HAP-1 (cell line): ENCODE data around the gene PVR.

ENCODE experiments used
- DNase-seq, 2 experiments: peaks; one replicate each; pipeline ENCODE4 v3.0.0-alpha.2; 2016 to 2020; ENCODE audit warnings: low spot score in 2 of 2
- H3K27me3 ChIP-seq: fragments of 250-450 bp; sonication (Bioruptor Pico); 2 replicates; pipeline ENCODE4 v1.5.1; 2020; ENCODE audit warnings: low read depth, mild to moderate bottlenecking, moderate library complexity
- H3K36me3 ChIP-seq: fragments of 250-450 bp; sonication (Bioruptor Pico); replicated peaks from 2 replicates; pipeline ENCODE4 v1.5.1; 2020; ENCODE audit warnings: mild to moderate bottlenecking
- H3K4me1 ChIP-seq: fragments of 250-450 bp; sonication (Bioruptor Pico); 2 replicates; pipeline ENCODE4 v1.5.1; 2020; ENCODE audit warnings: mild to moderate bottlenecking
- H3K4me3 ChIP-seq: fragments of 250-450 bp; sonication (Bioruptor Pico); 2 replicates; pipeline ENCODE4 v1.5.1; 2020; ENCODE audit warnings: mild to moderate bottlenecking, moderate library complexity
- H3K9me3 ChIP-seq: fragments of 250-450 bp; sonication (Bioruptor Pico); 2 replicates; pipeline ENCODE4 v1.5.1; 2020; ENCODE audit warnings: mild to moderate bottlenecking, moderate library complexity
- in situ Hi-C: fragments of 300-500 bp; cut with MboI; formaldehyde crosslinking; loops from 3 replicates; pipeline ENCODE4 v1.14.3; 2020; ENCODE audit warnings: low sequenced_read_pairs, inconsistent platforms, mixed read lengths

The PVR gene

GRCh38 chr19:44645407-44646048 is 1.8 kb downstream of the PVR start:
- Histone ChIP-seq H3K4me1 (no peaks in the 10 kb centered on the region), H3K27me3 (no peaks in the 10 kb centered on the region), H3K36me3 (peaks cover 38% of the 10 kb centered on the region), H3K9me3 (no peaks in the 10 kb centered on the region), H3K4me3 (peak overlapping the region; percentile 15)
- in situ Hi-C loops, result no loop called here
- peak in 1 of 2 experiments; percentile 45 for DNase-seq

- Histone ChIP-seq H3K4me3 (peak overlapping the region; percentile 15; the same call in 1 of the 2 replicates), H3K27me3 (no peaks in the 10 kb centered on the region), H3K36me3 (peaks cover 43% of the 10 kb centered on the region), H3K9me3 (no peaks in the 10 kb centered on the region), H3K4me1 (no peaks in the 10 kb centered on the region)
- in situ Hi-C loops, result no loop called here
- DNase-seq, result no peak
Measured at GRCh38 chr19:44646049-44646416, 2.3 kb downstream of the PVR start.

GRCh38 chr19:44647144-44647543 is 3.4 kb downstream of the PVR start:
- H3K4me1 ChIP-seq, result no peaks in the 10 kb centered on the region
- peaks cover 53% of the 10 kb centered on the region for H3K36me3 ChIP-seq
- no peaks in the 10 kb centered on the region for H3K9me3 ChIP-seq
- in situ Hi-C loops, result no loop called here
- H3K27me3 ChIP-seq, result no peaks in the 10 kb centered on the region
- no peak overlapping the region for H3K4me3 ChIP-seq
- DNase-seq, result no peak

GRCh38 chr19:44648631-44649251 is 5.0 kb downstream of the PVR start:
- Histone ChIP-seq H3K4me3 (no peak overlapping the region), H3K4me1 (no peaks in the 10 kb centered on the region), H3K27me3 (no peaks in the 10 kb centered on the region), H3K36me3 (peaks cover 65% of the 10 kb centered on the region), H3K9me3 (no peaks in the 10 kb centered on the region)
- no peak for DNase-seq
- in situ Hi-C loops, result no loop called here

GRCh38 chr19:44649578-44650145 is 6.0 kb downstream of the PVR start:
- Histone ChIP-seq H3K9me3 (no peaks in the 10 kb centered on the region), H3K4me1 (no peaks in the 10 kb centered on the region), H3K36me3 (peaks cover 74% of the 10 kb centered on the region), H3K27me3 (no peaks in the 10 kb centered on the region), H3K4me3 (no peak overlapping the region)
- DNase-seq, result no peak
- in situ Hi-C loops, result no loop called here

- H3K36me3 ChIP-seq, result peaks cover 89% of the 10 kb centered on the region
- no peaks in the 10 kb centered on the region for H3K27me3 ChIP-seq
- in situ Hi-C loops, result no loop called here
- DNase-seq, result no peak
- no peaks in the 10 kb centered on the region for H3K9me3 ChIP-seq
- H3K4me1 ChIP-seq, result no peaks in the 10 kb centered on the region
- no peak overlapping the region for H3K4me3 ChIP-seq
Measured at GRCh38 chr19:44653343-44653742, 9.6 kb downstream of the PVR start.

GRCh38 chr19:44653977-44654774 is 10.5 kb downstream of the PVR start:
- H3K36me3 ChIP-seq, result peaks cover 89% of the 10 kb centered on the region
- no peaks in the 10 kb centered on the region for H3K9me3 ChIP-seq
- no peaks in the 10 kb centered on the region for H3K4me1 ChIP-seq
- H3K4me3 ChIP-seq, result no peak overlapping the region
- H3K27me3 ChIP-seq, result no peaks in the 10 kb centered on the region
- DNase-seq, result peak in 1 of 2 experiments; percentile 52
- in situ Hi-C loops, result no loop called here

- Histone ChIP-seq H3K4me3 (no peak overlapping the region), H3K9me3 (no peaks in the 10 kb centered on the region), H3K36me3 (peaks cover 96% of the 10 kb centered on the region), H3K27me3 (no peaks in the 10 kb centered on the region), H3K4me1 (no peaks in the 10 kb centered on the region)
- peak; percentile 62 to 89 for DNase-seq
- in situ Hi-C loops, result loop anchor here (5.0 kb wide), 1 partner anchor 85 kb away; no protein-coding TSS in a partner anchor
Measured at GRCh38 chr19:44657211-44657921, 13.7 kb downstream of the PVR start.

- no peak overlapping the region for H3K4me3 ChIP-seq
- DNase-seq, result no peak
- in situ Hi-C loops, result loop anchor here (5.0 kb wide), 1 partner anchor 86 kb away; no protein-coding TSS in a partner anchor
- no peaks in the 10 kb centered on the region for H3K27me3 ChIP-seq
- H3K9me3 ChIP-seq, result no peaks in the 10 kb centered on the region
- H3K4me1 ChIP-seq, result no peaks in the 10 kb centered on the region
- peaks cover 95% of the 10 kb centered on the region for H3K36me3 ChIP-seq
Measured at GRCh38 chr19:44658069-44658733, 14.5 kb downstream of the PVR start.

GRCh38 chr19:44660081-44660480 is 16.4 kb downstream of the PVR start:
- Histone ChIP-seq H3K4me3 (no peak overlapping the region), H3K9me3 (no peaks in the 10 kb centered on the region), H3K4me1 (no peaks in the 10 kb centered on the region), H3K36me3 (peaks cover 89% of the 10 kb centered on the region), H3K27me3 (no peaks in the 10 kb centered on the region)
- DNase-seq, result no peak
- in situ Hi-C loops, result no loop called here

GRCh38 chr19:44661205-44661604 is 17.5 kb downstream of the PVR start:
- H3K4me1 ChIP-seq, result no peaks in the 10 kb centered on the region
- no peaks in the 10 kb centered on the region for H3K27me3 ChIP-seq
- in situ Hi-C loops, result no loop called here
- H3K4me3 ChIP-seq, result no peak overlapping the region
- no peak for DNase-seq
- peaks cover 80% of the 10 kb centered on the region for H3K36me3 ChIP-seq
- no peaks in the 10 kb centered on the region for H3K9me3 ChIP-seq

- Histone ChIP-seq H3K4me3 (no peak overlapping the region), H3K27me3 (no peaks in the 10 kb centered on the region), H3K9me3 (no peaks in the 10 kb centered on the region), H3K36me3 (peaks cover 73% of the 10 kb centered on the region), H3K4me1 (no peaks in the 10 kb centered on the region; the same call in 1 of the 2 replicates)
- in situ Hi-C loops, result no loop called here
- no peak for DNase-seq
Measured at GRCh38 chr19:44661904-44662303, 18.2 kb downstream of the PVR start.
